ENCODE data around the gene TBC1D12. TPM values are rescaled to one million over a fixed set of nuclear protein-coding genes. Genes with fewer than 3 reads are reported as not detected.

TBC1D12 gene
- total and polyA plus RNA-seq, 2 donors: 3.7 to 8.9 TPM

- WGBS: 95% methylated on average over 3 of the region's 3 CpGs
- DNase-seq (ENCODE audit: low read depth in 6 of 9, low spot score in 9 of 9): no peak
- Histone ChIP-seq H3K27ac (ENCODE audit: low read depth in 1 of 2, low read length in 1 of 2) (no peak overlapping the region), H3K9me3 (ENCODE audit: control insufficient read depth in 2 of 2, insufficient read depth in 1 of 2, low read length in 1 of 2) (no peaks in the 10 kb centered on the region), H3K27me3 (ENCODE audit: control insufficient read depth in 2 of 2, insufficient read depth in 1 of 2, low read length in 1 of 2) (no peaks in the 10 kb centered on the region), H3K36me3 (ENCODE audit: control insufficient read depth in 2 of 2, insufficient read depth in 2 of 2, low read length in 1 of 2) (no peaks in the 10 kb centered on the region), H3K4me1 (ENCODE audit: control insufficient read depth in 2 of 2, insufficient read depth in 2 of 2, low read length in 2 of 2) (no peaks in the 10 kb centered on the region), H3K4me3 (ENCODE audit: low read length in 2 of 2) (no peak overlapping the region)
Measured at GRCh38 chr10:94416896-94417295, 14.6 kb downstream of the TBC1D12 start.

GRCh38 chr10:94417321-94417720 is 15.0 kb downstream of the TBC1D12 start:
- Histone ChIP-seq H3K4me1 (ENCODE audit: control insufficient read depth in 2 of 2, insufficient read depth in 2 of 2, low read length in 2 of 2) (no peaks in the 10 kb centered on the region), H3K4me3 (ENCODE audit: low read length in 2 of 2) (no peak overlapping the region), H3K9me3 (ENCODE audit: control insufficient read depth in 2 of 2, insufficient read depth in 1 of 2, low read length in 1 of 2) (no peaks in the 10 kb centered on the region), H3K27ac (ENCODE audit: low read depth in 1 of 2, low read length in 1 of 2) (no peak overlapping the region), H3K36me3 (ENCODE audit: control insufficient read depth in 2 of 2, insufficient read depth in 2 of 2, low read length in 1 of 2) (no peaks in the 10 kb centered on the region), H3K27me3 (ENCODE audit: control insufficient read depth in 2 of 2, insufficient read depth in 1 of 2, low read length in 1 of 2) (no peaks in the 10 kb centered on the region)
- 93% methylated on average over 1 of the region's 1 CpG for WGBS
- DNase-seq (ENCODE audit: low read depth in 6 of 9, low spot score in 9 of 9): no peak

- no peaks in the 10 kb centered on the region for H3K27me3 ChIP-seq (ENCODE audit: control insufficient read depth in 2 of 2, insufficient read depth in 1 of 2, low read length in 1 of 2)
- no peaks in the 10 kb centered on the region for H3K4me1 ChIP-seq (ENCODE audit: control insufficient read depth in 2 of 2, insufficient read depth in 2 of 2, low read length in 2 of 2)
- 97% methylated on average over 5 of the region's 5 CpGs for WGBS
- H3K9me3 ChIP-seq (ENCODE audit: control insufficient read depth in 2 of 2, insufficient read depth in 1 of 2, low read length in 1 of 2): no peaks in the 10 kb centered on the region
- no peaks in the 10 kb centered on the region for H3K36me3 ChIP-seq (ENCODE audit: control insufficient read depth in 2 of 2, insufficient read depth in 2 of 2, low read length in 1 of 2)
- DNase-seq (ENCODE audit: low read depth in 6 of 9, low spot score in 9 of 9): no peak
- H3K4me3 ChIP-seq (ENCODE audit: low read length in 2 of 2): no peak overlapping the region
- no peak overlapping the region for H3K27ac ChIP-seq (ENCODE audit: low read depth in 1 of 2, low read length in 1 of 2)
Measured at GRCh38 chr10:94420516-94420915, 18.2 kb downstream of the TBC1D12 start.

- H3K36me3 ChIP-seq (ENCODE audit: control insufficient read depth in 2 of 2, insufficient read depth in 2 of 2, low read length in 1 of 2): no peaks in the 10 kb centered on the region
- H3K27ac ChIP-seq (ENCODE audit: low read depth in 1 of 2, low read length in 1 of 2): no peak overlapping the region
- DNase-seq (ENCODE audit: low read depth in 6 of 9, low spot score in 9 of 9): no peak
- H3K4me1 ChIP-seq (ENCODE audit: control insufficient read depth in 2 of 2, insufficient read depth in 2 of 2, low read length in 2 of 2): no peaks in the 10 kb centered on the region
- H3K4me3 ChIP-seq (ENCODE audit: low read length in 2 of 2): no peak overlapping the region
- 87% methylated on average over 1 of the region's 1 CpG for WGBS
- no peaks in the 10 kb centered on the region for H3K9me3 ChIP-seq (ENCODE audit: control insufficient read depth in 2 of 2, insufficient read depth in 1 of 2, low read length in 1 of 2)
- H3K27me3 ChIP-seq (ENCODE audit: control insufficient read depth in 2 of 2, insufficient read depth in 1 of 2, low read length in 1 of 2): no peaks in the 10 kb centered on the region
Measured at GRCh38 chr10:94420998-94421528, 18.7 kb downstream of the TBC1D12 start.

GRCh38 chr10:94423627-94424026 is 21.3 kb downstream of the TBC1D12 start:
- H3K4me1 ChIP-seq (ENCODE audit: control insufficient read depth in 2 of 2, insufficient read depth in 2 of 2, low read length in 2 of 2): no peaks in the 10 kb centered on the region
- no peak overlapping the region for H3K4me3 ChIP-seq (ENCODE audit: low read length in 2 of 2)
- no peak overlapping the region for H3K27ac ChIP-seq (ENCODE audit: low read depth in 1 of 2, low read length in 1 of 2)
- 87% methylated on average over 1 of the region's 1 CpG for WGBS
- H3K36me3 ChIP-seq (ENCODE audit: control insufficient read depth in 2 of 2, insufficient read depth in 2 of 2, low read length in 1 of 2): no peaks in the 10 kb centered on the region
- H3K27me3 ChIP-seq (ENCODE audit: control insufficient read depth in 2 of 2, insufficient read depth in 1 of 2, low read length in 1 of 2): no peaks in the 10 kb centered on the region
- no peaks in the 10 kb centered on the region for H3K9me3 ChIP-seq (ENCODE audit: control insufficient read depth in 2 of 2, insufficient read depth in 1 of 2, low read length in 1 of 2)
- DNase-seq (ENCODE audit: low read depth in 6 of 9, low spot score in 9 of 9): no peak

DNA sequence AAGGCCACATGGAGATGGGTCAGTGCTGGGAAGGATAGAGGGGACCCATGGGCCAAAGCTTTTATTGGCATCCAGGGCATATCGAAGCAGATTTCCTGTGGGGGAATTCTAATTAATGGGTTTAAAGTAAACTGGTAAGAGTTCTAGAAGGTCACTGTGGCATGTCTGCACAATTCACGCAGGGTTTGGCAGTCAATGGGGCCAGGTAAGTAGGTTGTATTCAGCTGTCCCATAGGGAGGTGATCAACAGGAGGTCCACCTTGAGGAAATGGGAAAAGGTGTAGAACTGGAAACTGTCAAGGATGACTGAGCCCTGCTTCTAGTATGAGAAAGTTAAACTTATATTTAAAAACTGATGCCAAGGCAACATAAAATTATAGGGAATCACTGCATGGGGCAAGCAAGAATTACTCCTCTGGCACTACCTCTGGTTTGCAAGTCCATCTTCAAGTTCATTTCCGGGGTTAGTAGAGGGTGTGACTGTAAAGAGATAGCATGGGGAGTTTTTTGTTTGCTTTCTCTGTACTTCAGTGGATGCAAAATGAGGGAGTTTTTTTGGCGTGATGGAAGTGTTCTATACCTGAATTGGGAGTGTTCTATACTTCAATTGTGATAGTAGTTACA is 22.5 kb downstream of the TBC1D12 start:
- 95% methylated on average over 4 of the region's 4 CpGs for WGBS
- no peaks in the 10 kb centered on the region for H3K27me3 ChIP-seq (ENCODE audit: control insufficient read depth in 2 of 2, insufficient read depth in 1 of 2, low read length in 1 of 2)
- no peaks in the 10 kb centered on the region for H3K4me1 ChIP-seq (ENCODE audit: control insufficient read depth in 2 of 2, insufficient read depth in 2 of 2, low read length in 2 of 2)
- no peak for DNase-seq (ENCODE audit: low read depth in 6 of 9, low spot score in 9 of 9)
- no peaks in the 10 kb centered on the region for H3K9me3 ChIP-seq (ENCODE audit: control insufficient read depth in 2 of 2, insufficient read depth in 1 of 2, low read length in 1 of 2)
- no peak overlapping the region for H3K27ac ChIP-seq (ENCODE audit: low read depth in 1 of 2, low read length in 1 of 2)
- H3K36me3 ChIP-seq (ENCODE audit: control insufficient read depth in 2 of 2, insufficient read depth in 2 of 2, low read length in 1 of 2): no peaks in the 10 kb centered on the region
- H3K4me3 ChIP-seq (ENCODE audit: low read length in 2 of 2): no peak overlapping the region

DNA sequence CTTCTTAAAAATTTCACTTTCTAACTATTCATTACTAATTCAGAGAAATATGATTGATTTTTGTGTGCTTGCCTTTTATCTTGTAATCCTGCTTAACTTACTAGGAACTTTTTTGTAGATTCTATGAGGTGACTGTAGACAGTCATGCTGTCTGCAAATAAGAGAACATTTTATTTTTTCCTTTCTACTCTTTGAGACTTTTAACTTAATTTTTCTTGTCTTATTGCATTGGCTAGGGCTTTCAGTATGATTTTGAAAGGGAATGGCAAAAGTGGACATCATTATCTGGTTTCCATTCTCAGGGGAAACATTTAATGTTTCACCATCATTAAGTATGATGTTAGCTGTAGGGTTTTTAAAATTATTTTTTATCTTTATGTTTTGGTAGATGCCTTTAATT is 23.6 kb downstream of the TBC1D12 start:
- Histone ChIP-seq H3K27me3 (ENCODE audit: control insufficient read depth in 2 of 2, insufficient read depth in 1 of 2, low read length in 1 of 2) (no peaks in the 10 kb centered on the region), H3K4me3 (ENCODE audit: low read length in 2 of 2) (no peak overlapping the region), H3K36me3 (ENCODE audit: control insufficient read depth in 2 of 2, insufficient read depth in 2 of 2, low read length in 1 of 2) (no peaks in the 10 kb centered on the region), H3K4me1 (ENCODE audit: control insufficient read depth in 2 of 2, insufficient read depth in 2 of 2, low read length in 2 of 2) (no peaks in the 10 kb centered on the region), H3K27ac (ENCODE audit: low read depth in 1 of 2, low read length in 1 of 2) (no peak overlapping the region), H3K9me3 (ENCODE audit: control insufficient read depth in 2 of 2, insufficient read depth in 1 of 2, low read length in 1 of 2) (no peaks in the 10 kb centered on the region)
- DNase-seq (ENCODE audit: low read depth in 6 of 9, low spot score in 9 of 9): no peak

GRCh38 chr10:94427166-94427565 is 24.8 kb downstream of the TBC1D12 start:
- H3K4me3 ChIP-seq (ENCODE audit: low read length in 2 of 2): no peak overlapping the region
- DNase-seq (ENCODE audit: low read depth in 6 of 9, low spot score in 9 of 9): no peak
- H3K27ac ChIP-seq (ENCODE audit: low read depth in 1 of 2, low read length in 1 of 2): no peak overlapping the region
- no peaks in the 10 kb centered on the region for H3K9me3 ChIP-seq (ENCODE audit: control insufficient read depth in 2 of 2, insufficient read depth in 1 of 2, low read length in 1 of 2)
- H3K4me1 ChIP-seq (ENCODE audit: control insufficient read depth in 2 of 2, insufficient read depth in 2 of 2, low read length in 2 of 2): no peaks in the 10 kb centered on the region
- no peaks in the 10 kb centered on the region for H3K36me3 ChIP-seq (ENCODE audit: control insufficient read depth in 2 of 2, insufficient read depth in 2 of 2, low read length in 1 of 2)
- no peaks in the 10 kb centered on the region for H3K27me3 ChIP-seq (ENCODE audit: control insufficient read depth in 2 of 2, insufficient read depth in 1 of 2, low read length in 1 of 2)
- WGBS: 40% methylated on average over 1 of the region's 1 CpG

- Histone ChIP-seq H3K27ac (ENCODE audit: low read depth in 1 of 2, low read length in 1 of 2) (no peak overlapping the region), H3K27me3 (ENCODE audit: control insufficient read depth in 2 of 2, insufficient read depth in 1 of 2, low read length in 1 of 2) (no peaks in the 10 kb centered on the region), H3K36me3 (ENCODE audit: control insufficient read depth in 2 of 2, insufficient read depth in 2 of 2, low read length in 1 of 2) (no peaks in the 10 kb centered on the region), H3K4me3 (ENCODE audit: low read length in 2 of 2) (no peak overlapping the region), H3K4me1 (ENCODE audit: control insufficient read depth in 2 of 2, insufficient read depth in 2 of 2, low read length in 2 of 2) (no peaks in the 10 kb centered on the region), H3K9me3 (ENCODE audit: control insufficient read depth in 2 of 2, insufficient read depth in 1 of 2, low read length in 1 of 2) (no peaks in the 10 kb centered on the region)
- no peak for DNase-seq (ENCODE audit: low read depth in 6 of 9, low spot score in 9 of 9)
- 94% methylated on average over 8 of the region's 8 CpGs for WGBS
Measured at GRCh38 chr10:94428766-94429707, 26.7 kb downstream of the TBC1D12 start.
